PC-9 (cell line): ENCODE data around the gene FSIP1.

Source experiments
- CTCF ChIP-seq: fragments of 200-600 bp; sonication (generic); conservative IDR thresholded peaks from 2 replicates; pipeline ENCODE4 v1.6.1; 2017; ENCODE audit warnings: mixed run types, antibody characterized with exemption, mild to moderate bottlenecking, moderate library complexity
- EZH2 ChIP-seq: fragments of 200-600 bp; sonication (generic); IDR thresholded peaks from 2 replicates; pipeline ENCODE4 v1.8.0; 2017; ENCODE audit warnings: antibody characterized with exemption, low read depth

GRCh38 chr15:39737196-39737550 is 45.5 kb downstream of the FSIP1 start:
- TF ChIP-seq CTCF (no peak), EZH2 (no peak)
